Parathyroid adenoma (tissue), 2 donors: ENCODE measurements around the gene MS4A15.
"Not testable (repeated sequence)": the region's sequence is repeated elsewhere in the genome, so short reads cannot be mapped to it uniquely, and the experiment has no call there.

Experiments used
- H2AFZ ChIP-seq: fragments of 300-600 bp; sonication (generic); one replicate; pipeline ENCODE4 v1.7.0; 2017; ENCODE audit warnings: antibody characterized with exemption, mild to moderate bottlenecking
- H3K27ac ChIP-seq: fragments of 300-600 bp; sonication (generic); one replicate; pipeline ENCODE4 v1.7.0; 2017
- H3K27me3 ChIP-seq: fragments of 300-600 bp; sonication (generic); one replicate; pipeline ENCODE4 v1.7.0; 2017; ENCODE audit warnings: low read length; ENCODE audit not compliant: control insufficient read depth, insufficient read depth
- H3K36me3 ChIP-seq: fragments of 300-600 bp; sonication (generic); one replicate; pipeline ENCODE4 v1.7.0; 2017; ENCODE audit warnings: low read length; ENCODE audit not compliant: control insufficient read depth, insufficient read depth
- H3K4me1 ChIP-seq: fragments of 300-600 bp; sonication (generic); one replicate; pipeline ENCODE4 v1.7.0; 2017; ENCODE audit warnings: control low read depth
- H3K4me2 ChIP-seq: fragments of 300-600 bp; sonication (generic); one replicate; pipeline ENCODE4 v1.7.0; 2017; ENCODE audit warnings: low read length
- H3K4me3 ChIP-seq: fragments of 300-600 bp; sonication (generic); one replicate; pipeline ENCODE4 v1.7.0; 2017; ENCODE audit warnings: low read depth, low read length
- H3K79me2 ChIP-seq: fragments of 300-600 bp; sonication (generic); one replicate; pipeline ENCODE4 v1.7.0; 2017; ENCODE audit warnings: control low read depth
- H3K9ac ChIP-seq: fragments of 300-600 bp; sonication (generic); one replicate; pipeline ENCODE4 v1.7.0; 2017; ENCODE audit warnings: mild to moderate bottlenecking
- H3K9me3 ChIP-seq: fragments of 300-600 bp; sonication (generic); one replicate; pipeline ENCODE4 v1.7.0; 2017; ENCODE audit warnings: low read length; ENCODE audit not compliant: control insufficient read depth
- TF ChIP-seq, protein P1 (sequence below): fragments of 300-600 bp; sonication (generic); IDR thresholded peaks from one replicate; pipeline ENCODE4 v1.7.0; 2017; ENCODE audit warnings: antibody characterized with exemption, mild to moderate bottlenecking
- donor health status: primary hyperparathyroidism.

MS4A15 gene

GRCh38 chr11:60756307-60757032 lies at the start of gene MS4A15:
Gene MS4A15, plus strand, starts transcription at chr11:60756867. Its CDS starts 6,867 bp downstream, at chr11:60763734.
- Histone ChIP-seq H3K27ac (no peak within 1 kb of the TSS), H3K79me2 (no peaks in the 10 kb centered on the region), H3K27me3 (no peaks in the 10 kb centered on the region), H3K9ac (no peak within 1 kb of the TSS), H3K36me3 (no peaks in the 10 kb centered on the region), H3K4me2 (no peak within 1 kb of the TSS), H2AFZ (no peak within 1 kb of the TSS), H3K4me1 (no peaks in the 10 kb centered on the region), H3K4me3 (no peak within 1 kb of the TSS), H3K9me3 (no peaks in the 10 kb centered on the region)
- TF ChIP-seq, protein P1, sequence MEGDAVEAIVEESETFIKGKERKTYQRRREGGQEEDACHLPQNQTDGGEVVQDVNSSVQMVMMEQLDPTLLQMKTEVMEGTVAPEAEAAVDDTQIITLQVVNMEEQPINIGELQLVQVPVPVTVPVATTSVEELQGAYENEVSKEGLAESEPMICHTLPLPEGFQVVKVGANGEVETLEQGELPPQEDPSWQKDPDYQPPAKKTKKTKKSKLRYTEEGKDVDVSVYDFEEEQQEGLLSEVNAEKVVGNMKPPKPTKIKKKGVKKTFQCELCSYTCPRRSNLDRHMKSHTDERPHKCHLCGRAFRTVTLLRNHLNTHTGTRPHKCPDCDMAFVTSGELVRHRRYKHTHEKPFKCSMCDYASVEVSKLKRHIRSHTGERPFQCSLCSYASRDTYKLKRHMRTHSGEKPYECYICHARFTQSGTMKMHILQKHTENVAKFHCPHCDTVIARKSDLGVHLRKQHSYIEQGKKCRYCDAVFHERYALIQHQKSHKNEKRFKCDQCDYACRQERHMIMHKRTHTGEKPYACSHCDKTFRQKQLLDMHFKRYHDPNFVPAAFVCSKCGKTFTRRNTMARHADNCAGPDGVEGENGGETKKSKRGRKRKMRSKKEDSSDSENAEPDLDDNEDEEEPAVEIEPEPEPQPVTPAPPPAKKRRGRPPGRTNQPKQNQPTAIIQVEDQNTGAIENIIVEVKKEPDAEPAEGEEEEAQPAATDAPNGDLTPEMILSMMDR, result no peak

DNA sequence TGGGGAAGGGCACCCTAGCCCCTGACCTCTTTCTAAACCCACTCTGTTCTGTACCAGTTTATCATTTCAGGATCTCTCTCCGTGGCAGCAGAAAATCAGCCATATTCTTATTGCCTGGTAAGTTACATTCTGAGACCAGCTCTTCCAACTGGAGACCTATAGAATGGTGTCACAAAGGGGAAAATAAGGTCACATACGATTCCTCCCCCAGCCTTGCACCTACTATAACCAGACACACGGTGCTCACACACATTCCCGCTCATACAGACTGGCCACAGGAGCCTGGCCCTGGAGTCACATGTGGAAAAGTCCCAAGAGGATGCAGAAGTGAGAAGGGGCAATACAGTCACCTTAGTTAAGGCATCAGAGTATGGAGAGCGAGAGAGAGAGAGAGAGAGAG lies 49.7 kb upstream of the MS4A15 start:
- H3K9ac ChIP-seq, result no peak overlapping the region

DNA sequence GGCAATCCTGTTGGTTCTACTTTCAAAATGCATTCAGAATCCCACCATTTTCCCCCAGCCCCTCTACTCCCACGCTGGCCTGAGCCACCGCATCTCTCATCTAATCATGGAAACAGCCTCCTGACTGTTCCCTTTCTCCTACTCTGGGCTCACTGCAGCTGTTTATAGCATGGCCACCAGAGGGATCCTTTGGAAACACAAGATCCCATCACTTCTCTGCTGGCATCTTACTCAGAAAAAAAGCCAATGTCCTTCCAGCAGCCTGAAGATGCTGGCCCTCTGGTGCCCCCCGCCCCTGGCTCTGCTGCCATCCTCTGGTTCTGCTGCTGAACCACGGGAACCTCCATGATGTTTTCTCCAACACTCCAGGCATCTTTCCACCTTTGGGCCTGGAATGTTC lies 46.2 kb upstream of the MS4A15 start:
- Histone ChIP-seq H3K27me3 (no peaks in the 10 kb centered on the region), H3K4me2 (no peak overlapping the region), H3K4me3 (no peak overlapping the region), H3K79me2 (no peaks in the 10 kb centered on the region), H3K27ac (no peak overlapping the region), H2AFZ (no peak overlapping the region), H3K9ac (no peak overlapping the region), H3K4me1 (no peaks in the 10 kb centered on the region), H3K9me3 (no peaks in the 10 kb centered on the region), H3K36me3 (no peaks in the 10 kb centered on the region)
- TF ChIP-seq, protein P1, result no peak

More for the DNA sequence above, 49.7 kb upstream of the MS4A15 start:
- Histone ChIP-seq H3K4me2 (no peak overlapping the region), H3K27me3 (no peaks in the 10 kb centered on the region), H3K4me1 (no peaks in the 10 kb centered on the region), H3K4me3 (no peak overlapping the region), H2AFZ (no peak overlapping the region), H3K9me3 (no peaks in the 10 kb centered on the region), H3K27ac (no peak overlapping the region), H3K79me2 (no peaks in the 10 kb centered on the region), H3K36me3 (no peaks in the 10 kb centered on the region)
- TF ChIP-seq, protein P1, result no peak

DNA sequence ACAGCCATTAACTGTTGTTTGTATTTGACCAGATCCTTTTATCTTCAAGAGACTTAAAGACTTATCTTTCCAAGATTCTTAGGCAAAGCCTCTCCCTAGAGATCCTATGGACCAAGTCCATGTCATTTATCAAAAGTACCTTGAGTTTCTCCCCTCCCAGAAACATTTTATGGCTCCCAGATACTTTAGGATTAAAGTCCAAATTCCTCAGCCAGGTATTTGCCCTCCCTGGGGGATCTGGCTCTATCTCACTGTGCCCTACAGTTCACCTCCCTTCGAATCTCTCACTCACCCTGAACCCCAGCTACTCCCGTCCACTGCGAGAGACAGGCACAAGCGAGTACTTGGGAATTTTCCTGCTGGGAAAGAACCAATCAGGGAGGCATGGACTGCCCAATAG lies 45.4 kb upstream of the MS4A15 start:
- H3K9me3 ChIP-seq, result no peaks in the 10 kb centered on the region
- TF ChIP-seq, protein P1, result no peak

GRCh38 chr11:60713423-60713822 lies 43.2 kb upstream of the MS4A15 start:
- H3K36me3 ChIP-seq, H3K27ac ChIP-seq, H3K9ac ChIP-seq, H2AFZ ChIP-seq, H3K9me3 ChIP-seq, H3K79me2 ChIP-seq, H3K4me2 ChIP-seq, H3K4me3 ChIP-seq, H3K27me3 ChIP-seq, H3K4me1 ChIP-seq: not testable (repeated sequence)

More for the DNA sequence above, 45.4 kb upstream of the MS4A15 start:
- H3K4me1 ChIP-seq, result no peaks in the 10 kb centered on the region
- H3K4me2 ChIP-seq, result no peak overlapping the region
- no peak overlapping the region for H3K9ac ChIP-seq
- H3K36me3 ChIP-seq, result no peaks in the 10 kb centered on the region
- no peaks in the 10 kb centered on the region for H3K79me2 ChIP-seq
- no peak overlapping the region for H3K4me3 ChIP-seq
- no peaks in the 10 kb centered on the region for H3K27me3 ChIP-seq
- no peak overlapping the region for H3K27ac ChIP-seq
- no peak overlapping the region for H2AFZ ChIP-seq
